H1 (cell line): Measurements from ENCODE around the gene LTBP1. TPM values are rescaled to one million over a fixed set of nuclear protein-coding genes. Genes with fewer than 3 reads are reported as not detected.

Source experiments
- CTCF ChIA-PET: fragments of 300-600 bp; sonication (Branson Sonifier 250); formaldehyde crosslinking; loops from one replicate; lab custom pipeline; 2021; ENCODE audit not compliant: partially characterized antibody; lab: Charles Lee
- POLR2A ChIA-PET: fragments of 300-600 bp; sonication (Branson Sonifier 250); formaldehyde crosslinking; loops from one replicate; lab custom pipeline; 2021; ENCODE audit warnings: inconsistent platforms; ENCODE audit not compliant: partially characterized antibody; lab: Charles Lee
- DNase-seq, 2 experiments: peaks; one replicate each; pipeline versions ENCODE4 v3.0.0 to v3.0.0-alpha.2; 2010 to 2022; ENCODE audit warnings: low spot score in 2 of 2, low read depth in 1 of 2, mixed read lengths in 1 of 2
- FAIRE-seq: peaks from 2 replicates; lab custom pipeline; 2011; peaks lifted over from hg19 to GRCh38; lab: Jason Lieb, UNC
- H2AFZ ChIP-seq: 2 replicates; pipeline ENCODE4 v1.8.1; 2012; ENCODE audit warnings: low read length, inconsistent platforms
- H2AK5ac ChIP-seq: 2 replicates; pipeline ENCODE4 v1.6.1; 2013; ENCODE audit warnings: low read depth, low read length
- H2BK120ac ChIP-seq: replicated peaks from 2 replicates; pipeline ENCODE3; 2013; ENCODE audit warnings: low read depth, low read length, inconsistent platforms
- H2BK12ac ChIP-seq: 2 replicates; pipeline ENCODE4 v1.6.1; 2013; ENCODE audit warnings: low read depth, low read length
- H2BK15ac ChIP-seq: 2 replicates; pipeline ENCODE4 v1.6.1; 2013; ENCODE audit warnings: low read length
- H2BK20ac ChIP-seq: 2 replicates; pipeline ENCODE4 v1.6.1; 2013; ENCODE audit warnings: low read length
- H2BK5ac ChIP-seq: 2 replicates; pipeline ENCODE4 v1.6.1; 2013; ENCODE audit warnings: low read depth, low read length
- H3K14ac ChIP-seq: 2 replicates; pipeline ENCODE4 v1.6.1; 2013; ENCODE audit warnings: inconsistent platforms; ENCODE audit not compliant: insufficient read length
- H3K18ac ChIP-seq: 2 replicates; pipeline ENCODE4 v1.6.1; 2013; ENCODE audit warnings: low read length; ENCODE audit errors: extremely low read depth
- H3K23ac ChIP-seq: 2 replicates; pipeline ENCODE4 v1.6.1; 2013; ENCODE audit warnings: inconsistent platforms; ENCODE audit not compliant: insufficient read length
- H3K23me2 ChIP-seq: 2 replicates; pipeline ENCODE4 v1.6.1; 2013; ENCODE audit warnings: low read depth, low read length
- H3K27ac ChIP-seq: 2 replicates; pipeline ENCODE4 v1.6.1; 2011; ENCODE audit warnings: low read depth, low read length, inconsistent platforms
- H3K27me3 ChIP-seq, 4 experiments: replicated peaks in 1 of 4; 1 replicate in 1 of 4; 2 replicates in 3 of 4; pipeline versions ENCODE4 v1.6.1 to v1.8.1; 2011 to 2013; ENCODE audit warnings: low read length in 3 of 4, mild to moderate bottlenecking in 3 of 4, inconsistent platforms in 2 of 4, mixed read lengths in 2 of 4, moderate library complexity in 1 of 4; ENCODE audit not compliant: control insufficient read depth in 3 of 4, insufficient read depth in 3 of 4; ENCODE audit errors: extremely low read depth in 1 of 4
- H3K36me3 ChIP-seq, 4 experiments: 2 replicates each; pipeline versions ENCODE4 v1.6.1 to v1.8.1; 2011 to 2013; ENCODE audit warnings: mild to moderate bottlenecking in 4 of 4, low read length in 3 of 4, moderate library complexity in 2 of 4, control low read depth in 1 of 4, inconsistent platforms in 1 of 4; ENCODE audit not compliant: insufficient read depth in 4 of 4, control insufficient read depth in 2 of 4
- H3K4ac ChIP-seq: replicated peaks from 2 replicates; pipeline ENCODE3; 2013; ENCODE audit warnings: low read length, low read depth, mixed read lengths, inconsistent platforms; ENCODE audit not compliant: insufficient read length
- H3K4me1 ChIP-seq, 4 experiments: replicated peaks in 1 of 4; 1 replicate in 1 of 4; 2 replicates in 3 of 4; pipeline versions ENCODE4 v1.6.1 to v1.8.1; 2011 to 2013; ENCODE audit warnings: low read length in 3 of 4, inconsistent platforms in 2 of 4, mixed read lengths in 1 of 4; ENCODE audit not compliant: insufficient read depth in 4 of 4, control insufficient read depth in 3 of 4
- H3K4me2 ChIP-seq, 2 experiments: 2 replicates each; pipeline versions ENCODE4 v1.6.1 to v1.8.1; 2011 to 2013; ENCODE audit warnings: low read depth in 2 of 2, low read length in 2 of 2, control low read depth in 1 of 2, inconsistent platforms in 1 of 2, mild to moderate bottlenecking in 1 of 2; ENCODE audit not compliant: insufficient read depth in 1 of 2
- H3K4me3 ChIP-seq, 4 experiments: fragments of 200-600, 300-600 bp in 1 of 4; sonication (generic), shearing (Covaris generic), sonication (Bioruptor Twin) in 1 of 4; 2 replicates each; pipeline versions ENCODE4 v1.5.1 to v1.8.1; 2011 to 2016; ENCODE audit warnings: low read length in 4 of 4, low read depth in 3 of 4, control low read depth in 2 of 4, inconsistent platforms in 2 of 4, mild to moderate bottlenecking in 2 of 4, mixed read lengths in 1 of 4, moderate library complexity in 1 of 4; ENCODE audit not compliant: insufficient read depth in 2 of 4; ENCODE audit errors: extremely low read depth in 1 of 4
- H3K56ac ChIP-seq: replicated peaks from 2 replicates; pipeline ENCODE3; 2013; ENCODE audit warnings: low read depth, mild to moderate bottlenecking, mixed read lengths, low read length, inconsistent platforms; ENCODE audit not compliant: insufficient read length
- H3K79me1 ChIP-seq: 2 replicates; pipeline ENCODE4 v1.6.1; 2013; ENCODE audit warnings: low read depth, low read length, control low read depth
- H3K79me2 ChIP-seq, 2 experiments: 2 replicates each; pipeline versions ENCODE4 v1.6.1 to v1.8.1; 2012 to 2013; ENCODE audit warnings: low read length in 2 of 2, mild to moderate bottlenecking in 2 of 2, inconsistent platforms in 1 of 2; ENCODE audit not compliant: insufficient read depth in 2 of 2, control insufficient read depth in 1 of 2
- H3K9ac ChIP-seq, 4 experiments: replicated peaks in 1 of 4; 1 replicate in 1 of 4; 2 replicates in 3 of 4; pipeline versions ENCODE4 v1.6.1 to v1.8.1; 2011 to 2013; ENCODE audit warnings: low read depth in 3 of 4, low read length in 3 of 4, control low read depth in 2 of 4, mild to moderate bottlenecking in 2 of 4, moderate library complexity in 2 of 4, inconsistent platforms in 1 of 4; ENCODE audit errors: extremely low read depth in 1 of 4
- H3K9me3 ChIP-seq, 2 experiments: 2 replicates each; pipeline versions ENCODE4 v1.6.1 to v1.8.1; 2012 to 2013; ENCODE audit warnings: mild to moderate bottlenecking in 2 of 2, moderate library complexity in 2 of 2, control low read depth in 1 of 2, inconsistent platforms in 1 of 2, low read depth in 1 of 2, low read length in 1 of 2, mixed read lengths in 1 of 2; ENCODE audit not compliant: insufficient read depth in 2 of 2
- H4K20me1 ChIP-seq, 2 experiments: replicated peaks in 1 of 2; 2 replicates each; pipeline versions ENCODE3 to v1.8.1; 2011 to 2013; ENCODE audit warnings: inconsistent platforms in 2 of 2, low read length in 2 of 2, mild to moderate bottlenecking in 1 of 2; ENCODE audit not compliant: insufficient read depth in 2 of 2, control insufficient read depth in 1 of 2
- H4K5ac ChIP-seq: 2 replicates; pipeline ENCODE4 v1.6.1; 2013; ENCODE audit warnings: low read length, low read depth, mixed read lengths, inconsistent platforms; ENCODE audit not compliant: insufficient read length
- H4K8ac ChIP-seq: 2 replicates; pipeline ENCODE4 v1.8.0; 2013; ENCODE audit warnings: mild to moderate bottlenecking, moderate library complexity, low read length, inconsistent platforms; ENCODE audit not compliant: insufficient read depth; ENCODE audit errors: extremely low read depth
- H4K91ac ChIP-seq: replicated peaks from 2 replicates; pipeline ENCODE3; 2013; ENCODE audit warnings: low read length, mixed read lengths, inconsistent platforms; ENCODE audit not compliant: insufficient read length
- CHD1 ChIP-seq: IDR thresholded peaks from 2 replicates; pipeline ENCODE4 v1.6.1; 2012; ENCODE audit warnings: low read depth, low read length, improper control_type of control experiment
- EP300 ChIP-seq, 2 experiments: IDR thresholded peaks; 1 replicate in 1 of 2; 2 replicates in 1 of 2; pipeline ENCODE4 v1.6.1; 2011 to 2012; ENCODE audit warnings: low read depth in 2 of 2, low read length in 2 of 2, mild to moderate bottlenecking in 2 of 2, borderline replicate concordance in 1 of 2, inconsistent platforms in 1 of 2, moderate library complexity in 1 of 2
- POLR2A ChIP-seq, 2 experiments: IDR thresholded peaks; 1 replicate in 1 of 2; 2 replicates in 1 of 2; pipeline ENCODE4 v1.6.1; 2011; ENCODE audit warnings: low read depth in 2 of 2, low read length in 2 of 2, mild to moderate bottlenecking in 2 of 2; ENCODE audit errors: control extremely low read depth in 1 of 2
- SIX5 ChIP-seq: IDR thresholded peaks from 2 replicates; pipeline ENCODE4 v1.6.1; 2011; ENCODE audit warnings: mild to moderate bottlenecking, low read depth, low read length
- WGBS, 2 experiments: shearing (Covaris generic) in 1 of 2; methylation state at CpG; one replicate each; pipeline versions ENCODE4 v1.1.6 to v1.1.7; 2013 to 2015; ENCODE audit warnings: low lambda C conversion rate in 2 of 2, mixed read lengths in 2 of 2, inconsistent platforms in 1 of 2, low coverage in 1 of 2, missing lambda C conversion rate in 1 of 2; ENCODE audit not compliant: insufficient replicate concordance in 2 of 2, insufficient coverage in 1 of 2, insufficient read length in 1 of 2; ENCODE audit errors: extremely low coverage in 1 of 2, missing lambda C conversion rate in 1 of 2; 5-methylcytosine and 5-hydroxymethylcytosine counted together
- polyA plus RNA-seq, 7 experiments: library from polyadenylated mRNA; depleted of rRNA in 3 of 7; stranded (reverse) in 5 of 7; unstranded in 2 of 7; fragments of >200 nt in 5 of 7; fragments of 200-250 nt in 2 of 7; gene quantifications; 1 replicate in 5 of 7; 2 replicates in 1 of 7; 4 replicates in 1 of 7; pipeline versions ENCODE4 v1.2.1 to v1.2.3, GENCODE V29; 2011 to 2013; ENCODE audit warnings: missing spikeins in 2 of 7, mixed read lengths in 2 of 7
- total RNA-seq: library from RNA; stranded (reverse); fragmentation: NEBNext Ultra II Directional; extraction: Animal tissue kit (Norgen Biotek cat#: 25700); gene quantifications from 2 replicates; pipeline ENCODE4 v1.2.1, GENCODE V29; 2021

Gene LTBP1
- total and polyA plus RNA-seq, 2 of the 8 experiments (the other 6 are each of a cell fraction or from before 2014, with no cell fraction given): 15.4 to 24.7 TPM

DNA sequence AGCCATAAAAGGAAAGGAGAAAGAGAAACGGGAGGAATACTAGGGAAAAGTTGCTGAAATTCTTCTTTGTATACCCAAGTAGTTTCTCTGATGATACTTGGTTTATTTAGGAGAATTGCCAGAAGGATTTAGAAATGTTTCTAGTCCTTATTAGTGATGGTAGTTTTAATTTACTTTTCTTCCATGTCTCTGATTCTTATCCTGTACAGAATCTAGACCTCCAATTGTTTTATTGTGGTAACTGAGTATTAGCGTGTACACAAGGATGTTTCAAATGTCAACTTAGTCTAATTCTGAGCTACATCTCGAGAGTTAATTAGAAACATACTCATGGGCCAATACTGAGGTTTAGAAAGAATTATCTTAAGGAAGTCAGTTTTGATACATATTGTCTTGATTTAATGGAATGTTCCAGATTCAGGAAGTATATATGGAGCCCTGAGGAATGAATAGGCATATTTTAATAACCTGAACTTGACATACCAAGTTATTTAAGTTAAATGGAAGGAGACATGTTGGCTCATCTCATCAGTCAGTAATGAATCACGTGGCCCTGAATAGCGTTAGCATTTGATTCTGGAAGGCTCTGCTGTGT lies 219.6 kb downstream of the LTBP1 start:
- H2BK15ac ChIP-seq: no peak overlapping the region
- H2AFZ ChIP-seq: no peak overlapping the region
- H4K91ac ChIP-seq: no peak overlapping the region
- FAIRE-seq: no peak
- no peak overlapping the region for H4K5ac ChIP-seq
- no peak for DNase-seq
- no peak overlapping the region for H3K14ac ChIP-seq
- H3K18ac ChIP-seq: no peak overlapping the region
- peaks cover 0 to 5% of the 10 kb centered on the region in 2 experiments; a peak in 1 of 4 replicates for H3K9me3 ChIP-seq
- H3K27ac ChIP-seq: no peak overlapping the region
- peaks cover 1% of the 10 kb centered on the region; the same call in 1 of the 2 replicates for H3K23me2 ChIP-seq
- H3K36me3 ChIP-seq: no peaks in the 10 kb centered on the region
- no peak overlapping the region for H2BK5ac ChIP-seq
- H3K4me3 ChIP-seq: no peak overlapping the region
- H2BK12ac ChIP-seq: no peak overlapping the region
- 97% methylated on average over 5 of the region's 5 CpGs; no CpG with 5 or more reads in 1 of the 2 experiments for WGBS, 2 experiments
- H3K9ac ChIP-seq: no peak overlapping the region
- no peak overlapping the region for H3K4ac ChIP-seq
- H2AK5ac ChIP-seq: no peak overlapping the region
- no peak overlapping the region for H4K8ac ChIP-seq
- CTCF ChIA-PET: no interaction called here
- H2BK120ac ChIP-seq: no peak overlapping the region
- H3K23ac ChIP-seq: no peak overlapping the region
- no peak overlapping the region for H3K56ac ChIP-seq
- no peak overlapping the region for H3K4me2 ChIP-seq
- no peaks in the 10 kb centered on the region for H3K4me1 ChIP-seq
- no peaks in the 10 kb centered on the region for H3K27me3 ChIP-seq
- POLR2A ChIA-PET: no interaction called here
- no peaks in the 10 kb centered on the region for H3K79me2 ChIP-seq
- no peak overlapping the region for H2BK20ac ChIP-seq
- no peaks in the 10 kb centered on the region for H3K79me1 ChIP-seq
- H4K20me1 ChIP-seq: no peaks in the 10 kb centered on the region
- TF ChIP-seq POLR2A (IDR thresholded peaks at IDR 0.05; ENCODE audit: control extremely low read depth in 1 of 2, low read depth in 2 of 2, low read length in 2 of 2) (no peak), EP300 (IDR thresholded peaks at IDR 0.05; ENCODE audit: borderline replicate concordance in 1 of 2, low read depth in 2 of 2, low read length in 2 of 2) (no peak), SIX5 (no peak), CHD1 (no peak)
